ENCODE results near the gene METTL6.
"Not testable (repeated sequence)": the region's sequence is repeated elsewhere in the genome, so short reads cannot be mapped to it uniquely, and the experiment has no call there.

Gene METTL6, protein sequence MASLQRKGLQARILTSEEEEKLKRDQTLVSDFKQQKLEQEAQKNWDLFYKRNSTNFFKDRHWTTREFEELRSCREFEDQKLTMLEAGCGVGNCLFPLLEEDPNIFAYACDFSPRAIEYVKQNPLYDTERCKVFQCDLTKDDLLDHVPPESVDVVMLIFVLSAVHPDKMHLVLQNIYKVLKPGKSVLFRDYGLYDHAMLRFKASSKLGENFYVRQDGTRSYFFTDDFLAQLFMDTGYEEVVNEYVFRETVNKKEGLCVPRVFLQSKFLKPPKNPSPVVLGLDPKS

GRCh38 chr3:15427182-15427880, at the start of gene METTL6, which contains the start of gene EAF1:
METTL6 (minus strand) TSS chr3:15427544; CDS start chr3:15426511, 1,033 bp downstream.
EAF1 (plus strand) TSS chr3:15427598; CDS start chr3:15427780, 182 bp downstream.
- DNase-seq, result peak; percentile 1

DNA sequence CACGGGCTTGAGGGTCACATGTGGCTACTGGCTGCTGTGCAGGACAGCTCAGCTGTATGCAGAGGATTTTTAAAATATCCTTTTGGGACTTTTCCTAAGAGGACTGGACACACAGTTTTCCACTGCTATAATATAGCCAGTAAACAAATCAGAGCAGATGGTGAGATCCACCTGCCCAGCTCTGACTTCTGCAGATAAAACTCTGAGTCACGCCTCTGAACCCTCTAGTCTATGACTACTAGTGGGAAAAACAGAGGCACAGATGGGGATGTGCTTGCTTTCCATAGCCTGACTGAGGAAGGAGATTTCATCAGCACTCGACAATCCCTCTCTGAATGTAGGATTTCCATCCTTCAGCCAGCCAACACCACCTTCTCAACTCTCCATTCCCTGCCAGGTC, 49.0 kb upstream of the METTL6 start:
- no peak for DNase-seq

DNA sequence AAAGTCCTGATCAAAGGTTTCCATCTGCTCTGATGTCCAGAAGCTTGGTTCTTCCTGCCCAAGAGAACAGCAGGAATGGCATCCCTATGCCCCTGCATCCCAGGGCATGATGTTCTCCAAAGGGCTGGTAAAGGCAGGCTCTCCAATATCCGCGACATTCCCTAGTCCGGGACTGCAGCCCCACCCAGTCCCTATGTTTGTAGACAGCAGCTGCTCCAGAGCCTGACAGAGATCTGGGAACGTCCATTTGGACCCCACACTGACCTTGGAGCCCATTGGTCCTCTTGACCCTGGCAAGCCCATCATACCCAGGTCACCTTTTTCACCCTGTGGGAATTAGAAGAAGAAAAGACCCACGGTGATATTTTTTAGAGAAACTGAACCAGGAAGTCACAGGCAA, 47.8 kb upstream of the METTL6 start:
- DNase-seq, result no peak

DNA sequence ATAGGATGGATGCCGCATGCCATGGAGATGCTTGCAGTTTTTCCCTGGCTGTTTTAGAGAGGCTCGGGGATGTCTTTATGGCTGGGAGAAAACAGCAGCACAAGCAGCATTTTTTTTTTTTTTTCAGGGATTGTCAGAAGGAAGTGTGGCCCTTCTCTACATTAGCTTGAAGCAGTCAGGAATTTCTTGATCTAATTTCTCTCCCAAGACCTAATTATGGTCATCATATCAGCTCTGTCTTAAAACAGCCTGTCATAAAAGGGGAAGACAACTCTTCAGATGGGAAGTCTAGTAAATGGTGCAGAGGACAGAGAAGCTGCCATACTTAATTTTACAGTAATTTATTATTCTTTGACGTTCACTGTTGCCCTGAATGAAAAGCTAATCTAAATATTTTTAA, 44.5 kb upstream of the METTL6 start:
- DNase-seq, result no peak

DNA sequence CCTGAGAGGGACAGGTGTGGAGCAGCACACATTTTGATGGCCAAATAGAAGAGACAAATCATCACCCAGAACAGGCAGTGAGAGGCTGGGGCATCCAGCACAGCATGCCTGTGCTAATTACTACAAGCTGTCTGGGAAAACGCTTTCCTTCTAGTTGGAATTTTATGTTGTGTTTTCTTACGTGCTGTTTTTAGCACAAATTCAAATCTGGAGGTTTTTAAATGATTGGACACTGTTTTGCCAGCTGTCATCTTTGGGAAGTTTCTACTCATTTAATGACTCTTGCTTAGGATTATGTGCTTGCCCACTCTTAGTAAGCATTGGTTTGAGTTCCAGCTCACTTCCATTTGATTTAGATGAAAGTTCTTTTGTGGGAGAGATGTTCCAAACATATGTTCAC, 43.5 kb upstream of the METTL6 start:
- DNase-seq, result no peak

DNA sequence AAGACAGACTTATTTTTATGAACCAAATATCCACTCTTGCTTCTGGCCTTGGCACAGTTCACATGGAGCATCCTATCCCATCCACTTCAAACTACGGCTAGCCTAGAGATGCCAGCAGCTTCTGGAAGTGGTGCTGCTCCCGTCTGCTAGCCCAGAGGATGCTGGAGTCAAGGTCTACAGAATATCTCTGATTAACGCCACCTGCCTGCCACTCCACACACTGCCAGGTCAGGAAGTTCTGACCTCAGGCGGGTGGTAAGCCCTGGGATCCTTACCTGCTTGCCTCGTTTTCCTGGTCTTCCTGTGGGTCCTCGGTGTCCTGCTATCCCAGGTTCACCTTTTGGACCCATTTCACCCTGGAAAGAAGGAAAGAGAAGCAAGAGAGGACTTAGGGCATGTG, 42.9 kb upstream of the METTL6 start:
- DNase-seq, result no peak

DNA sequence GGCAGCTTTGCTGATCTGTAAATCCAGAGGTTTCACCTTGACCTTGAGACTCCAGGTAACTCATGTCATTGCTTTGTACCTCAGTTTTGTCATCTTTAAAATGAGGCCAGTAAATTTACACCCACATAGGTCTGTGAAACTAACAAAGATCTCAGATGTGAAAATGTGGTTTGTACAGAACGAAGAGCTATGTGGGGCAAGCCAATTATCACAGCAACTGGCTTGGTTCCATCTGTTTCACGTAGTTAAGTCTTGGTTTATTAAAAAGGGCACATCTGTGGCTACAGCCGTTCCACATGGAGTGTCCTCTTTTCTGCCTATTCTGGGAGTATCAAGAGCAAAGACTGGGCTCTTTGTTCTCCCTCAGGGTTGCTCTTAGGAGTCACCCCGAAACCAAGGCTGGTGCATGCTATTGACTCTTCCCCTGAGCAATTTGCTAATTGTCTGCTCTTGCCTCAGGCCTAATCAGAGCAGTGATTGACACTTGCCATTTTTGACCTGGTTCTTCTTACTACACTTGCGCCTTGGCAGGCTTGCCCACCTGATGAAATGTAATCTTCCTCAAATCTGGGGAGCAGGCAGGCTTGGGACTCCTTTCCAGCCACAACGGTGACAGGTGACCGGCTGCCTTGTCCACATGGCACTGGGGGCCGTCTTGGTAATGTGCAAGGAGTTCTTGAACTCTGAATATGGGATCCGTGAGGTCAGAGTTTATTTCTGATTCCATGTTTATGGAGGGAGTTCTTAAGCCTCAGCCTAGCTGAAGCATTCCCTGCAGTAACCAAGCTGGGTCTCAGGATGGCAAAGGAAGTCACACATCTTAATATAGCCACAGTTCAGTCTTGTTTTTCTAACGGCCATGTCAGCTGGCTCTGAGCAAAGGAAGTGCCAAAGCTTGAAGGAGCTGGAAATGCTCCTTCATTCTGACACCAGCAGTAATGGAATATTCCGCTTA, 40.2 kb upstream of the METTL6 start:
- no peak for DNase-seq

DNA sequence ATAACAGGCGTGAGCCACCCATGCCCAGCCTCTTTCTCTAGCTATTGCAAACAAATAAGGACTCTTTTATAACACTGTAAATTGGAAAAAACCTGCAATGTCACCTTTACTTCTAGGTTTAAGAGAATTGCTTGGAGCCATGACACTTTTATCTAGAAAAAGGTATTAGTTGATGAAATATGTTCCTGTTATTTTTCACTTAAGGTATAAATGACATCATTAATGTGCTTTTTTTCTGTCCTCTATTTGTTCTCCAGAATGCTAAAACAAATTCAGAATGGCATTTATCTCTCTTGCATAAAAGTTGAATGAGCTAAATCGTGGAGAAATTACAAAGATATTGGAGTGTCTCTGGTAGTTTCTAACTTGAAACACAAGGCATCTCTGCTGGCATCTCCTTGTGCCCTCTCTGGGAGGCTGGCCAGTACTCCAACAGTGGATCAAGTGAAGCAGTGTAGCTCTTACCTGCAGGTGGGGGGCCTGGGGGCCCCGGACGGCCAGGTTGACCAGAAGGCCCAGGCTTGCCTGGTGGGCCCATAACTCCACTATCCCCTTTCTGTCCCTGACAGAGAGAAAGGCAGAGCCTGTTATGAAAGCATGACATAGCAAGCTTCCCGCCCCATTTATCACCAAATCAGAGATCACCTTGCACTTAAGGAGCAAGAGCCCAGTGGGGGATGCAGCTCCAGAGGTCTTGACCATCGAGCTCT, 38.7 kb upstream of the METTL6 start:
- DNase-seq, result no peak

GRCh38 chr3:15462451-15462850, 35.1 kb upstream of the METTL6 start:
- DNase-seq, result no peak

GRCh38 chr3:15460891-15461531, 33.7 kb upstream of the METTL6 start:
- DNase-seq, result no peak

DNA sequence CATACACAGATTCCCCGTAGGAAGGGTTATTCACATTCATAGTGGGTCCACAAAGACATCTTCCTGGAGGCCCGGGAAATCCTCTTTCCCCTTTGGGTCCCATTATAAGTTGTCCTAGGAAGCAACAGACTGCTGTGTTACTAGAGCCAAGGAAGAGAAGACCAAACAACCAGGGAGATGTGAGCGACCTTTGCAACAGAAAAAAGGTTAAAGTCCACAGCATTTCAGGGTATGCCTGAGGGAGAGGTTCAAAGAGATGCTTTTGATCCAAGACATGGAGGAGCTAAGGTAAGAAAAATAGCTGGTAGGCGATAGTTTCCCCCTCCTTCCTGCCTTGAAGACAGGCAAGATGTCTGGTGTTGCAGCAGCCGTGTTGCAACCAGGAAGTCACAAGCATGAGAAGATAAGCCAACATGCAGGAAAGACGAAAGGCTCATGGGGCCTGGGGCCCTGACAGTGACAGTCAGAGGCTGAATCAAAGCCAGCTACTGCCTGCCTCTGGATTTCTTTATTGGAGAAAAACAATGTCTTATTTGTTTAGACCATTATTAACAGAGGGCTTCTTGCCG, 31.0 kb upstream of the METTL6 start:
- no peak for DNase-seq

- not testable (repeated sequence) for DNase-seq
Observed at GRCh38 chr3:15456915-15457314, 29.6 kb upstream of the METTL6 start.

DNA sequence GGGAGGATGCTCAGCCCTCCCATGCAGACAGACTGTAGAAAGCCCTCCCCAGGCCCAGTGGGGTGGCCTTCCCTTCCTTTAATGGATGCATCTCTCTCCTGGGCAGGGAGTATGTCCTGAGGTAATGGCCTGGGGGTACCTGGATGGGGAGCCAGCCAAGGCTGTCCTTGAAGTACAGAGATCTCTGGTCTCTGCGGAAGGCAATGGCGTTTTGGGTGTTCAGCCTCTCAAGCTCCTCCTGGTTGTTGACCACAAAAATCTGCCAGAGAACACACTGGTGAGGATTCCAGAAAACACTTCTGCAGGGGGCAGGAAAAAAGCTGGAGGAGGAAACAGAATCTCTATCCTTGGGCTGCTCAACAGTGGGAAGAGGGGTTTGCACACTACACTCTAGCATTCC, 29.0 kb upstream of the METTL6 start:
- DNase-seq, result no peak

DNA sequence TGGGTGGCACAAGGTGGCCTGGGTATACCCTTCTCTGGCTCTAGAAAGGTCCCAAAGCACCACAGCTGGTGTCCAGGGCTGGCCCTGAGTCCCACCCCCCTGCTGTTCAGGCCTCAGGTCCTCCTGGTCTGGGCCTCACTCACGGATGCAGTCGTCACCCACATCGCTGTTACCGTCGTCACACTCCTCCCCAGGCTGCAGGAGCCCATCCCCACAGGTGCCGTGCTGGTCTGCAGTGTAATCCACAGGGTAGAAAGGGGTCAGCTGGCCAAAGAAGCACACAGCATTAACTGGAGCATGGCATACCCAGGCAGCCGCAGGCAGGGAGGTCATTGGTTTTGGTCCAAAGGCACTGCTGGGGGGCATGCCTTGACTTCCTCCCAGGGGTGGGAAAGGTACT, 28.4 kb upstream of the METTL6 start:
- DNase-seq, result no peak

GRCh38 chr3:15454965-15455364, 27.6 kb upstream of the METTL6 start:
- no peak for DNase-seq

DNA sequence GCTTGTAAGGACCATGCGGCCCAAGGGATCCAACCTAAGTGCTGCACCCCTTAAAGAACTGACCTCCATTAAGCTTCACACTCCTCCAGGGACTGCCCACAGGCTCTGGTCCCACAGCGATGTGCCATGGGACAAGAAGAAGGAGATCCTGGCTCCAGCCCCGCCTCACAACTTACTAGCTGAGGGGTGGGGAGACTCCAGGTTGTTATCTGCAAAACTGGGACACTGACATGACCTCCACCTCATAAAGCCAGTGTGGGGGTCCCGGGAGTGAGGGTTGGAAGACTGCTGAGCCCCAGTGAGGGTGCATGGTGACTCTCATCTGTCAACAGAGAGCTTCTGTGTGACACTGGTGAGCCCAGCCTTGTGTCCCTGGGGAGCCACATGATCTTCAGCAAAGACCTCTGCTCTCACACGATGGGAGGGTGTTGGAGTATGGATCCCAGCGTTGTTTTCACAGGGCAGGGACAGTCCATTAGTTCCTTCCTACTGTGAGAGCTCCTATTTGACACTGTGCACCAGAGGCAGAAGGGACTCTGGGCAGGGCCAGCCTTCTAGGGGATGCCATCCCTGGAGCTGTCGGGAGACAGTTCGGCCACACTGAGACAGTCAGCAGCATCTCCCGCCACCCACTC, 26.8 kb upstream of the METTL6 start:
- no peak for DNase-seq

DNA sequence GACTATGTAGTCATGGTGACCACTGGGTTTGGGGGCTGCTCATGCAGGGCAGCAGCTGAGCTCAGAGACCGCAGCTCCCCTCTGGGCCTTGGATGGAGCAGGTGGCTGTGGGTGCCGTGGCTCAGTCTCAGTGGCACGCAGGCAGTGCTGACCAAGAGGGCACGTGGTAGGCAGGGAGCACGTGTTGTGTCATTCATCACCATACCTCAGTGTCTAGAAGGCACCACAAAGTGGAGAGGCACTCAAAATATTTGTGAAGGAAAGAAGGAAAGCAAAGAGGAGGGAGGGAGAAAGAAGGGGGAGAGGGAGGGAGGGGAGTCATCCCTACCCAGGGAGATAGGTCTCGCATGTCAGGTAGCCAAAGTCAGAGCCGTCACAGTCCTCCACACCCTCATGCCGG, 26.2 kb upstream of the METTL6 start:
- no peak for DNase-seq

- DNase-seq, result no peak
Observed at GRCh38 chr3:15452961-15453360, 25.6 kb upstream of the METTL6 start.

DNA sequence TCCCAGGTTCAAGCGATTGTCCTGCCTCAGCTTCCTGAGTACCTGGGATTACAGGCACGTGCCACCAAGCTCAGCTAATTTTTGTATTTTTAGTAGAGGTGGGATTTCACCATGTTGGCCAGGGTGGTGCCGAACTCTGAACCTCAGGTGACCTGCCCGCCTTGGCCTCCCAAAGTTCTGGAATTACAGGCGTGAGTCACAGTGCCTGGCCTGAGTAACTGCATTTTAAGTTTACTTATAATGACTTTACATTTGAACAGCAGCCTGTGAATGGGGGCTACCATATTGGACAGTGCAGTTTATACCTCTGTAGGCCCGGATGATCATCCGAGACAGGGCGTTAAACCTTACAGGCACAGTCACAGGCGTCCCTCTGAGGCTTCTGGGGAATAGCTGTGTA, 24.8 kb upstream of the METTL6 start:
- no peak for DNase-seq

- no peak for DNase-seq
Observed at GRCh38 chr3:15451216-15452113, 24.1 kb upstream of the METTL6 start.
